ENCODE results near the gene SMC1B. TPM values are rescaled to one million over a fixed set of nuclear protein-coding genes. Genes with fewer than 3 reads are reported as not detected.

SMC1B gene, protein sequence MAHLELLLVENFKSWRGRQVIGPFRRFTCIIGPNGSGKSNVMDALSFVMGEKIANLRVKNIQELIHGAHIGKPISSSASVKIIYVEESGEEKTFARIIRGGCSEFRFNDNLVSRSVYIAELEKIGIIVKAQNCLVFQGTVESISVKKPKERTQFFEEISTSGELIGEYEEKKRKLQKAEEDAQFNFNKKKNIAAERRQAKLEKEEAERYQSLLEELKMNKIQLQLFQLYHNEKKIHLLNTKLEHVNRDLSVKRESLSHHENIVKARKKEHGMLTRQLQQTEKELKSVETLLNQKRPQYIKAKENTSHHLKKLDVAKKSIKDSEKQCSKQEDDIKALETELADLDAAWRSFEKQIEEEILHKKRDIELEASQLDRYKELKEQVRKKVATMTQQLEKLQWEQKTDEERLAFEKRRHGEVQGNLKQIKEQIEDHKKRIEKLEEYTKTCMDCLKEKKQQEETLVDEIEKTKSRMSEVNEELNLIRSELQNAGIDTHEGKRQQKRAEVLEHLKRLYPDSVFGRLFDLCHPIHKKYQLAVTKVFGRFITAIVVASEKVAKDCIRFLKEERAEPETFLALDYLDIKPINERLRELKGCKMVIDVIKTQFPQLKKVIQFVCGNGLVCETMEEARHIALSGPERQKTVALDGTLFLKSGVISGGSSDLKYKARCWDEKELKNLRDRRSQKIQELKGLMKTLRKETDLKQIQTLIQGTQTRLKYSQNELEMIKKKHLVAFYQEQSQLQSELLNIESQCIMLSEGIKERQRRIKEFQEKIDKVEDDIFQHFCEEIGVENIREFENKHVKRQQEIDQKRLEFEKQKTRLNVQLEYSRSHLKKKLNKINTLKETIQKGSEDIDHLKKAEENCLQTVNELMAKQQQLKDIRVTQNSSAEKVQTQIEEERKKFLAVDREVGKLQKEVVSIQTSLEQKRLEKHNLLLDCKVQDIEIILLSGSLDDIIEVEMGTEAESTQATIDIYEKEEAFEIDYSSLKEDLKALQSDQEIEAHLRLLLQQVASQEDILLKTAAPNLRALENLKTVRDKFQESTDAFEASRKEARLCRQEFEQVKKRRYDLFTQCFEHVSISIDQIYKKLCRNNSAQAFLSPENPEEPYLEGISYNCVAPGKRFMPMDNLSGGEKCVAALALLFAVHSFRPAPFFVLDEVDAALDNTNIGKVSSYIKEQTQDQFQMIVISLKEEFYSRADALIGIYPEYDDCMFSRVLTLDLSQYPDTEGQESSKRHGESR
- not detected for polyA plus RNA-seq (2013, experiment 1 of 2)
- polyA plus RNA-seq (2013, experiment 2 of 2) = not detected

DNA sequence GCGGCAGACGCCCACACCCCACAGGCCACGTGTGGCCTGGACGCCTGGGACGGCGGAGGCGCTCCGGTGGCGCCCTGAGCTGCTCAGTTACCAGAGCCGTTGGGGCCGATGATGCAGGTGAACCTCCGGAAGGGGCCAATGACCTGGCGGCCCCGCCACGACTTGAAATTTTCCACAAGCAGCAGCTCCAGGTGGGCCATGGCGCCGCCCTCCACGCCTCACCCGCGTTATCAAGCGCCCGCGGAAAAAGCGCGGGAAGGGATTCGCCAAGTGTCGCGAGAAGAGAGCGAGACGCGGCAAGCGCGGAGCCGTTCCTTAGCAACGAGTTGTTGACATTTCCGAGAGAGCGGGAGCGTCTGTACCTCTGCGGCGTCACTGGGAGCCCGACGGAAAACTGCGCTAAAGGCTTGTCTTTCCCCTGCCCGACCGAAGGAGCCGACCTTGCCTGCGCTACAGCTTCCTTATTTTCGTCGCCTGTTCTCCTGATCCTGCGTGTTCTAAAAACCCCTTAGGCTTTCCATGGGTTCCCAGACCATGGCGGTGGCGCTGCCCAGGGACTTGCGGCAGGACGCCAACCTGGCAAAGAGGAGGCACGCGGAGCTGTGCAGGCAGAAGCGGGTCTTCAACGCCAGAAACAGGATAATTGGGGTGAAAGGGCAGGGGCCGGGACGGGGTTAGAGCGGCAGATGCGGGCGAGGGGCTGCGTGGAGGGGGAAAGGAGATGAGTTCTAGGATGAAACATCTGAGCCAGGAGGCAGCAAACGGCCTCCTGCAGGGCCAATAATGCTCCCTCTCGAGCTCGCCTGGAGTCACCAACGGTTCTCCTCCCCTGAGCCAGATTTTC is at the start of gene SMC1B, which contains the start of gene RIBC2:
SMC1B (minus strand) TSS at position 232 of the 844 bp plus-strand sequence; CDS start at position 200, 32 bp downstream.
RIBC2 (plus strand) TSS at position 326 of the 844 bp plus-strand sequence; CDS start at position 520, 194 bp downstream.
- peaks cover 8% of the 10 kb centered on the region for H3K9me3 ChIP-seq (ENCODE audit: insufficient read depth, low read depth, low read length)
- 17% methylated on average over 68 of the region's 68 CpGs for WGBS
- H3K9ac ChIP-seq (ENCODE audit: low read depth, low read length) = peak within 1 kb of the TSS; percentile 86
- H3K4me1 ChIP-seq (ENCODE audit: insufficient read depth, low read length) = no peaks in the 10 kb centered on the region
- H3K27ac ChIP-seq (ENCODE audit: low read depth, low read length) = no peak within 1 kb of the TSS
- peak within 1 kb of the TSS; percentile 62 for H3K4me3 ChIP-seq (ENCODE audit: low read length)
- peaks cover 24% of the 10 kb centered on the region for H3K27me3 ChIP-seq (ENCODE audit: insufficient read depth, low read length)
- no peaks in the 10 kb centered on the region for H3K36me3 ChIP-seq (ENCODE audit: insufficient read depth, low read length)

DNA sequence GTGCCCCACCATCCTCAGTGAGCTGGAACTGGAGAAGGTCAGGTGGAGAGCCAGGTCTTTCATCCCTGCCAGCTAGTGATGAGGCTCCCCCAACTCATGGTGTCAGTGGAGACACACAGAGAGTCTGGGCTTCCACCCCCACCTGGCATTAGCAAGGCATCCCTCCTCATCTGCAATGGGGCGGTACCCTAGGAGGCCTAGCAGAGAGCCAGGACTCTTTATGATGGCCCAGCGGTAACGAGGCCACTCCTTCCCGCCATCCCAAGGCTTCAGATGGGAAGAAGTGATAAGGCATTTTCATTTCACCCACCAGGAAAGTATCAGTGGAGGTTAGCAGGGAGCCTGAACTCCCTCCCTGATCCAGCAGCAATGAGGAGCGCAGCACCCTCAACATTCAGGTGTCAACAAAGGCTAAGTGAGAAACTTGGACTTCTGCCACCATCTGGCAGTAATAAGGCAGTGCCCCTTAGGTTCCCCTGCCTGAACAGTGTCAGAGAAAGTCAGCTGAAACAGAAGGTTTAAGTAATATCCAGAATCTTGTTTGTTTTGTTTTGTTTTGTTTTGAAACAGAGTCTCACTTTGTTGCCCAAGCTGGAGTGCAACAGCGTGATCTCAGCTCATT is 48.7 kb upstream of the SMC1B start:
- H3K9me3 ChIP-seq (ENCODE audit: insufficient read depth, low read depth, low read length) = peaks cover 4% of the 10 kb centered on the region; the same call in 1 of the 2 replicates
- H3K27ac ChIP-seq (ENCODE audit: low read depth, low read length) = no peak overlapping the region
- H3K27me3 ChIP-seq (ENCODE audit: insufficient read depth, low read length) = no peaks in the 10 kb centered on the region
- H3K4me3 ChIP-seq (ENCODE audit: low read length) = no peak overlapping the region
- no peak overlapping the region for H3K9ac ChIP-seq (ENCODE audit: low read depth, low read length)
- WGBS = 90% methylated on average over 6 of the region's 6 CpGs
- H3K36me3 ChIP-seq (ENCODE audit: insufficient read depth, low read length) = no peaks in the 10 kb centered on the region
- peaks cover 4% of the 10 kb centered on the region; the same call in 1 of the 2 replicates for H3K4me1 ChIP-seq (ENCODE audit: insufficient read depth, low read length)

DNA sequence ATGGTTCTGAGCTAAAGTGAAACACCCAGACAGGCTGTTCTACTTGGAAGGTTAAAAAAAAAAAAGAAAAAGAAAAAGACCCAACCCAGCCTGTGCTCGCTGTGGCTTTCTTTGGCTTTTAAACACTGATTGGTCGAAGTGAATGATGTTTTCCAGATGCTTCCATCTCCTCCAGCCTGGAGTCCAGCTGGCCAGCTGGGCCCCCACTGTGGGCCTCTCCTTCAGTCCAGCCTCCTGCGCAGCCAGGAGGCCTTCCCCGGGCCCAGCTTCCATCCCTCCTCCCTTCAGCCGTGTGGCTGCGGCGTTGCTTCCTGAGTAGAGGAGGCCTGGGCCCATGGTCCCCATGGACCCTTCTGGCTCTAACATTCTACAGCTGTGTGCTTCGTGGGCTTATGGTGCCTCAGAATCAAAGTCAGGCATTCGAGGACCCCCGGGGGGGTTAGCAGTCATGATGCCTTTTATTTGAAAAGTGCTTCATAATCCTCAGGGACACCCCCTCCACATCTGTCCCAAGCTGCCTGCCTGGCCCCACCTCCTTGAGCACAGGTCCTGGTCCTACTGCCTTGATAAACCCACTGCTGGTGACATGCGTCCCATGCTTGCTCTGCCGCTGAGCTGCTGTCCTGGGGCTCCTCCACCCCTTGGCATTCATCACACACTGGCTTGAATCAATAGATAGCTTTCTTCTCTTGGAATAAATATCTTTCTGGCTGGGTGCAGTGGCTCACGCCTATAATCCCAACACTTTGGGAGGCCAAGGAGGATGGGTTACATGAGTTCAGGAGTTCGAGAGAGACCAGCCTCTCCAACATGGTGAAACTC is 47.1 kb upstream of the SMC1B start:
- Histone ChIP-seq H3K27ac (ENCODE audit: low read depth, low read length) (no peak overlapping the region), H3K36me3 (ENCODE audit: insufficient read depth, low read length) (no peaks in the 10 kb centered on the region), H3K4me3 (ENCODE audit: low read length) (no peak overlapping the region), H3K9me3 (ENCODE audit: insufficient read depth, low read depth, low read length) (peaks cover 4% of the 10 kb centered on the region; the same call in 1 of the 2 replicates), H3K9ac (ENCODE audit: low read depth, low read length) (no peak overlapping the region), H3K4me1 (ENCODE audit: insufficient read depth, low read length) (peaks cover 4% of the 10 kb centered on the region; the same call in 1 of the 2 replicates), H3K27me3 (ENCODE audit: insufficient read depth, low read length) (no peaks in the 10 kb centered on the region)
- WGBS = 86% methylated on average over 14 of the region's 14 CpGs

DNA sequence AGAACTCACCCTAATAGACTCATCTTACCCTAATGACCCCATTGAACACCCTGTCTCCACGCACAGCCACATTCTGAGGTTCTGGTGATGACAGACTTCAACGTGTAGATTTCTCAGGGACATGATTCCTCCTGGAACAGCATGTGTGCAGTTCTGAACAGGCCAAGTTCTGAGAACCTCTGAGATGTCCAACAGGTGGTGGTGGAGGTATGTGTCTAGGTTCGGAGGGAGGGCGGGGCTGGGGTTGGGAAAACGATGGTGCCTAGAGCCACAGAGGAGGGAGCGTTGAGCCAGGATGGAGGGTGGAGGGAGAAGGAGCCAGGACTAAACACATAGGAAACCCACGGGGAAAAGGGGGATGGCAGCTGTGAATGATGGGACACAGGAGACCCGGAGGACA is 45.8 kb upstream of the SMC1B start:
- H3K9me3 ChIP-seq (ENCODE audit: insufficient read depth, low read depth, low read length) = peaks cover 4% of the 10 kb centered on the region; the same call in 1 of the 2 replicates
- H3K36me3 ChIP-seq (ENCODE audit: insufficient read depth, low read length) = no peaks in the 10 kb centered on the region
- no peak overlapping the region for H3K4me3 ChIP-seq (ENCODE audit: low read length)
- no peak overlapping the region for H3K9ac ChIP-seq (ENCODE audit: low read depth, low read length)
- no peak overlapping the region for H3K27ac ChIP-seq (ENCODE audit: low read depth, low read length)
- 91% methylated on average over 8 of the region's 8 CpGs for WGBS
- no peaks in the 10 kb centered on the region for H3K27me3 ChIP-seq (ENCODE audit: insufficient read depth, low read length)
- peaks cover 4% of the 10 kb centered on the region; the same call in 1 of the 2 replicates for H3K4me1 ChIP-seq (ENCODE audit: insufficient read depth, low read length)

DNA sequence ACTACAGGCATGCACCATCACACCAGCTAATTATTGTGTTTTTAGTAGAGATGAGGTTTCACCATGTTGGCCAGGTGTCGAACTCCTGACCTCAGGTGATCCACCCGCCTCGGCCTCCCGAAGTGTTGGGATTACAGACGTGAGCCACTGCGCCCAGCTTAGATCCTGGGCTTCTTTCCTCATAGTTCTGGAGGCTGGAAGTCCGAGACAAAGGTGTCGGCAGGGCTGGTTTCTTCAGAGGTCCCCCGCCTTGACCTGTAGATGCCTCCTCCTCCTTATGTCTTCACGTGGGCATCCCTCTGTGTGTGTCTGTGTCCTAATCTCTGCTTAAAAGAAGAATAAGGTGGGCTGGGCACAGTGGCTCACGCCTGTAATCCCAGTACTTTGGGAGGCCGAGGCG is 45.1 kb upstream of the SMC1B start:
- Histone ChIP-seq H3K27me3 (ENCODE audit: insufficient read depth, low read length) (no peaks in the 10 kb centered on the region), H3K36me3 (ENCODE audit: insufficient read depth, low read length) (no peaks in the 10 kb centered on the region), H3K9me3 (ENCODE audit: insufficient read depth, low read depth, low read length) (no peaks in the 10 kb centered on the region), H3K4me3 (ENCODE audit: low read length) (no peak overlapping the region), H3K27ac (ENCODE audit: low read depth, low read length) (no peak overlapping the region), H3K9ac (ENCODE audit: low read depth, low read length) (no peak overlapping the region), H3K4me1 (ENCODE audit: insufficient read depth, low read length) (peaks cover 4% of the 10 kb centered on the region; the same call in 1 of the 2 replicates)
- 97% methylated on average over 13 of the region's 13 CpGs for WGBS

DNA sequence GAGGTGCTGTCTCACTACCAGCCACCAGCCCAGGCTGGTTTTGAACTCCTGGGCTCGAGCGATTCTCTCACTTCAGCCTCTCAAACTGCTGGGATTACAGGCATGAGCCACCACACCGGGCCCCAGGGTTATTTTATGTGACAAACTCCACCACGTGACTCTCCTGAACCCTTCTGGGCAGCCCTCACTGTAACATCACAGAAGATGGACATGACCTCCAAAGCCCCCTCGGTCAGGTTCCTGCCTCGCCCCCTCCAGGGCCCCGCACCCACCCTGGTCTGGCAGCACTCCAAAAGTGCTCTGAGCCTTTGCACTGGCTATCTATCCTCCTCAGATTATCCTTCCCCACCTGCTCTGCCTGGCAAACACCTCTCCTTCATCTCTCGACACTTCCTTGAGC is 43.4 kb upstream of the SMC1B start:
- no peak overlapping the region for H3K27ac ChIP-seq (ENCODE audit: low read depth, low read length)
- H3K36me3 ChIP-seq (ENCODE audit: insufficient read depth, low read length) = no peaks in the 10 kb centered on the region
- H3K9me3 ChIP-seq (ENCODE audit: insufficient read depth, low read depth, low read length) = no peaks in the 10 kb centered on the region
- no peak overlapping the region for H3K4me3 ChIP-seq (ENCODE audit: low read length)
- H3K4me1 ChIP-seq (ENCODE audit: insufficient read depth, low read length) = no peaks in the 10 kb centered on the region; the same call in 1 of the 2 replicates
- H3K9ac ChIP-seq (ENCODE audit: low read depth, low read length) = no peak overlapping the region
- H3K27me3 ChIP-seq (ENCODE audit: insufficient read depth, low read length) = no peaks in the 10 kb centered on the region
- WGBS = 92% methylated on average over 8 of the region's 8 CpGs

DNA sequence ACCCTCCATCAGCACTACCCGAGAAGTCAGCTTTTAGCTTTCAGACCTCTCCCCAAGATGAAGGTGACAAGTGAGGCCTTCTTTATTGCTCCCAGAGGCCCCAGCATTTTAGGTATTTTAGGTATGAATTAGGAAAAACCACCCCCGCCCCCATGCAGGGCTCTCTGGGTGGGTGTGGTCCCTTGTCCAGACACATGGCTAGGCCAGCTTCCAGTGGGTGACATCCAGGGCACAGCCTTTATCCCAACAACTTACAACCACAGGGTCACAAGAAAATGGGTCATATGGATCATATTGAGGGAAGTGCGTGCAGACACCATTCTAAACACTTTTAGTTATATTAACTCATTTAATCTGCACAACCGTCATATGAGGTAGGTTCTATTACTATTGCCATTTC is 42.2 kb upstream of the SMC1B start:
- Histone ChIP-seq H3K9ac (ENCODE audit: low read depth, low read length) (no peak overlapping the region), H3K4me1 (ENCODE audit: insufficient read depth, low read length) (no peaks in the 10 kb centered on the region), H3K27ac (ENCODE audit: low read depth, low read length) (no peak overlapping the region), H3K27me3 (ENCODE audit: insufficient read depth, low read length) (no peaks in the 10 kb centered on the region), H3K36me3 (ENCODE audit: insufficient read depth, low read length) (no peaks in the 10 kb centered on the region), H3K9me3 (ENCODE audit: insufficient read depth, low read depth, low read length) (no peaks in the 10 kb centered on the region), H3K4me3 (ENCODE audit: low read length) (no peak overlapping the region)
- 90% methylated on average over 2 of the region's 4 CpGs for WGBS

DNA sequence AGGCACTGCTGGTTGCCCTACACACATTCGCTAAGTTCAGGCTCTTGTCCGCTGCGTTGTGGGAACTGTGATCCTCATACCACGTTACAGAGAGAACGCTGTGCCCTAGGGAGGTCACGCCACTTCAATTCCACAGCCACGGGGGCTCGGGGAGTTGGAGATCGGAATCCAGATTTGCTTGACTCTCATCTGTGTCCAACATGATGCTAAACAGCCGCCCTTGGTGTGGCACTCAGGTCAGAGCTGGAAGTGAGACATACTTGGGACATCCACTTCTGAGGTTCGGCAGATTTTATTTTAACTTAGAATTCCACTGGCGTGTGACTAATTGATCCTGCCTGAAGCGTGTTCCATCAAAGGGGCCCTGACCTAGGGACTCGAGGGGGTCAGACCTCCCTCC is 41.8 kb upstream of the SMC1B start:
- Histone ChIP-seq H3K36me3 (ENCODE audit: insufficient read depth, low read length) (no peaks in the 10 kb centered on the region), H3K4me3 (ENCODE audit: low read length) (no peak overlapping the region), H3K27me3 (ENCODE audit: insufficient read depth, low read length) (no peaks in the 10 kb centered on the region), H3K9me3 (ENCODE audit: insufficient read depth, low read depth, low read length) (no peaks in the 10 kb centered on the region), H3K27ac (ENCODE audit: low read depth, low read length) (no peak overlapping the region), H3K4me1 (ENCODE audit: insufficient read depth, low read length) (no peaks in the 10 kb centered on the region), H3K9ac (ENCODE audit: low read depth, low read length) (no peak overlapping the region)
- WGBS = 94% methylated on average over 14 of the region's 14 CpGs

DNA sequence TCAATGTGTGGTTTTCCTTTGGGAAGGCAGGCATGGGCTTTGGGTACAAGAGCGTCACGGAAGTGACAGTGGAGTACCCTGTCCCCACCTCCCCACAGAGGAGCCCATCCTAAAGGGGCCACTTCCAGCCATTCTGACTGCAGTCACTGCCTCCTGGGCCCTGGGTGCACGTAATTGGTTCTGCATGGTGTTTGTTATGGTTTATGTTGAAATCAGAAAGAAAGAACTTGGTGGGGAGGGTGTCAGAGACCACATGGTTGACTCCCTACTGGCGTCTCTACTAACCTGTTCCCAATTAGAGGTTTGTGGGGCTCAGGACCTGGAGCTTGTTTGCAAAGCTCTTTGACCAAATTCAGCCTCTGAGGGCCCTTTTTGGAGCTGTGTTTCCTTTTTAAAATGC is 40.9 kb upstream of the SMC1B start:
- no peaks in the 10 kb centered on the region for H3K4me1 ChIP-seq (ENCODE audit: insufficient read depth, low read length)
- H3K27me3 ChIP-seq (ENCODE audit: insufficient read depth, low read length) = no peaks in the 10 kb centered on the region
- no peak overlapping the region for H3K4me3 ChIP-seq (ENCODE audit: low read length)
- 93% methylated on average over 4 of the region's 4 CpGs for WGBS
- no peaks in the 10 kb centered on the region for H3K36me3 ChIP-seq (ENCODE audit: insufficient read depth, low read length)
- no peak overlapping the region for H3K27ac ChIP-seq (ENCODE audit: low read depth, low read length)
- no peaks in the 10 kb centered on the region for H3K9me3 ChIP-seq (ENCODE audit: insufficient read depth, low read depth, low read length)
- no peak overlapping the region for H3K9ac ChIP-seq (ENCODE audit: low read depth, low read length)
